Peyer's patch (tissue), 4 donors: ENCODE data around the gene EPHA10.

Experiments
- POLR2A ChIP-seq, 2 donors: fragments of 450-650 bp; IDR thresholded peaks; one replicate each; pipeline ENCODE4 v1.5.1; 2017; ENCODE audit warnings: antibody characterized with exemption in 2 of 2, mild to moderate bottlenecking in 2 of 2, moderate library complexity in 2 of 2
- TF ChIP-seq, protein P1 (sequence below), 6 experiments: fragments of 450-650 bp in 4 of 6; fragments of 200-600 bp in 2 of 6; sonication (generic) in 1 of 6; IDR thresholded peaks; one replicate each; pipeline ENCODE4 v1.5.1; 2017 to 2019; ENCODE audit warnings: antibody characterized with exemption in 6 of 6, mild to moderate bottlenecking in 3 of 6, moderate library complexity in 1 of 6

DNA sequence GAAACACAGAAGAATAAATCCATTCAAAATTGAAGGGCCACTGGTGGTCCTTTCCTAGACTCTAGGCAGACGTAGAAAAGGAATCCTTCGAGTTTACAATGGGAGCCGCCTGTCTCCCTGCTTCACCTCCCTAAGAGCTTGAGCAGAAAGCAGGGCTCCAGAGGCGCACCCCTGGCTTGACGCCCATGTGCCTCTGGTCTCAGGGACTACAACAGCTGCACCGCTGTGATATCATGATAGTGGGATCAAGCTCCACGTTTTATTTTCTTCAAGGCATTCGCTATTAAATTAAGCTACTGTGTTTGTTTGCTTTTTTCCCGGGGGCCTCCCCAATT is 42.3 kb upstream of the EPHA10 start:
- TF ChIP-seq, protein P1, sequence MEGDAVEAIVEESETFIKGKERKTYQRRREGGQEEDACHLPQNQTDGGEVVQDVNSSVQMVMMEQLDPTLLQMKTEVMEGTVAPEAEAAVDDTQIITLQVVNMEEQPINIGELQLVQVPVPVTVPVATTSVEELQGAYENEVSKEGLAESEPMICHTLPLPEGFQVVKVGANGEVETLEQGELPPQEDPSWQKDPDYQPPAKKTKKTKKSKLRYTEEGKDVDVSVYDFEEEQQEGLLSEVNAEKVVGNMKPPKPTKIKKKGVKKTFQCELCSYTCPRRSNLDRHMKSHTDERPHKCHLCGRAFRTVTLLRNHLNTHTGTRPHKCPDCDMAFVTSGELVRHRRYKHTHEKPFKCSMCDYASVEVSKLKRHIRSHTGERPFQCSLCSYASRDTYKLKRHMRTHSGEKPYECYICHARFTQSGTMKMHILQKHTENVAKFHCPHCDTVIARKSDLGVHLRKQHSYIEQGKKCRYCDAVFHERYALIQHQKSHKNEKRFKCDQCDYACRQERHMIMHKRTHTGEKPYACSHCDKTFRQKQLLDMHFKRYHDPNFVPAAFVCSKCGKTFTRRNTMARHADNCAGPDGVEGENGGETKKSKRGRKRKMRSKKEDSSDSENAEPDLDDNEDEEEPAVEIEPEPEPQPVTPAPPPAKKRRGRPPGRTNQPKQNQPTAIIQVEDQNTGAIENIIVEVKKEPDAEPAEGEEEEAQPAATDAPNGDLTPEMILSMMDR (IDR thresholded peaks at IDR 0.05) = no peak
- TF ChIP-seq POLR2A (IDR thresholded peaks at IDR 0.05) = no peak
